ENCODE measurements around the gene SMCO3.

- TF ChIP-seq CTCF (IDR thresholded peaks at IDR 0.05), result no peak
- TF ChIP-seq POLR2A (IDR thresholded peaks at IDR 0.05), result no peak
Observed at GRCh38 chr12:14781563-14781962, 32.4 kb downstream of the SMCO3 start.

Measured in Peyer's patch (tissue), 4 donors.